ENCODE results near the gene ABCB9.
A peak's percentile ranks its signal among the peaks of the same experiment; 100 is the strongest.
"Not testable (repeated sequence)": the region's sequence is repeated elsewhere in the genome, so short reads cannot be mapped to it uniquely, and the experiment has no call there.

The ABCB9 gene

DNA sequence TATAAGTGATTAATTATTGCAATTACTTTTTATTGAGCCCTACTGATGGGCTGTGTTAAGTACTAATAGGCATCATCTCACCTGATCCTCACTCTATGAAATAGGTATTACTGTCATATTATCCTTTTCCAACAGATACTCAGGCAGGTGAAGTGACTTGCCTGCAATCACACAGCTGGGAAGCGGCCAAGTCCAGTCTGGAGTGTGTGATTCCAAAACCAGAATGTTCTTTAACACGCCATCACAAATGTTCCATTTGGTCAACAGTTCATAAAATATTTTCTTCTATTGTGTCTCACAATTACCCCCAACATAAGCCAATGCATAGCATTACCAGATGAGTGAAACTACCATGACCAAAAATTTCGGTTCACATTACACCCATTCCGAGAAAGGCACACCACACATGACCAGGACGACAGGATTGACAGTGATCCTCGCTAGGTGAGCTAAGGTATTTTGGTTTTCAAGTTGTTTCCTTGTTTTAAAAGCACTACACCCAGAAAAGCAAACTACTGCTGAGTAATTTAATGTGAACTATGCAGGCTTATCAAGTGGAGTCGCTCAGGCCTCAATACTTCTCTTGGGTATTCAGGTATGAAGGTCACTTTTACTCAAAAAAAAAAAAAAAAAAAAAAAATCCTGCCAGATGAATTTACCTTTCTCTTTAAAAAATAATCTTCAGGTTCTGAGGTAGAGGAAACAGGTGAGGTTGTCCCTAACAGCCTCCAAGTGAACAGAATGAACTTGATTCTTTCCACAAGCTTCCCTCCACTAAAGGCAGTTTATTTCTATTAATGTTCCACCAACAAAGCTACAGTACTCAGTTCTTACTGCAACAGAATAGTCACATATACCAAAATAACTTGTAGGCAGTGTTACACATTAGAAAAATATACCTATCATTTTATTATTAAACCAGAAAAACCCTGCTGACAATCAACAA is 72.8 kb downstream of the ABCB9 start:
- no peak for DNase-seq

DNA sequence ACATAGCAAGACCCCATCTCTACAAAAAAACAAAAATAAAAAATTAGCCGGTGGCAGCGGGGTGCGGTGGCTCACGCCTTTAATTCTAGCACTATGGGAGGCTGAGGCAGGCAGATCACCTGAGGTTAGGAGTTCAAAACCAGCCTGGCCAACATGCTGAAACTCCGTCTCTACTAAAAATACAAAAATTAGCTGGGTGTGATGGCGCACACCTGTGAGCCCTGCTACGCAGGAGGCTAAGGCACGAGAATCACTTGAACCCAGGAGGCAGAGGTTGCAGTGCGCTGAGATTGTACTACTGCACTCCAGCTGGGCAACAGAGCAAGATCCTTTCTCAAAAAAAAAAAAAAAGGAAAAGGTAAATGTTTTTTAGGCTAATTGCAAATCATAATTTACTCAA is 73.5 kb downstream of the ABCB9 start:
- DNase-seq, result not testable (repeated sequence)

DNA sequence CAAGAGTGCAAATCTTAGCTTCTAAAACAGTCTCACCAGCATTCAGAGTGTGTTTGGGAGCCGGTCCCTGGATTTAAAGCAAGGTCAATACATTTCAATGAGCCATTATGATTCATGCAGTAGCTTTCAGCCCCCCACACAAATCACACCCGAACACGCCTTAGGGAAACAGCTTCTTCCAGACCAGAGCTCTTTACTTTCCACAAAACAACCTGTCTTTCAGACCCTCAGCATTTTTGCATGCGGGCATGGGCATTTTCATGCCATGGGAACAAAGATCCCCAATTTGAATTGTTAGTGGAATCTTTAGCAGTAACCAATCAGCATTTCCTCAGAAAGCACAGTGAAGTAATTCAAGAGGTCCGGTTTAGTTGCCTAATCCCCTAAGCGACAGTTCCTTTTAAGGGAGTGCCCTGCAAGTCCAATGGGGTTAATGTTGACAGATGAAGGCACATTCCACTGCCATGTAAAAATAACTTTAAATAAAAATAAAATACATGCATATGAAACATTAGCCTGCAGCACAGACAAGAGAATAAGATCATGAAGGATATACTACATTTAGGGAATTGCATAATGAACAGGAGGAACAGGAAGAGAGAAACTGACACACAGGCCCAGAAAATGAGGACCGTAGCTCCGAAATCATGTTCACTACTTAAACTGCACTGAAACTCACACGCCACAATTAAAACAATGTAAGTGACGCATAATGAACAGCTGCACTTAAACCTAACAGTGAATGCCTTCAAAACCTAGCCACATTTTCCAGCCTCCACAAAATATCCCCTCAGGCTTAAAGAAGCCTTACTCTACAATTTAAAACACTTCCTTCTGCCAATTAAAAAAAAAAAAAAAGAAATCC is 74.4 kb downstream of the ABCB9 start:
- DNase-seq, result peak; percentile 20

DNA sequence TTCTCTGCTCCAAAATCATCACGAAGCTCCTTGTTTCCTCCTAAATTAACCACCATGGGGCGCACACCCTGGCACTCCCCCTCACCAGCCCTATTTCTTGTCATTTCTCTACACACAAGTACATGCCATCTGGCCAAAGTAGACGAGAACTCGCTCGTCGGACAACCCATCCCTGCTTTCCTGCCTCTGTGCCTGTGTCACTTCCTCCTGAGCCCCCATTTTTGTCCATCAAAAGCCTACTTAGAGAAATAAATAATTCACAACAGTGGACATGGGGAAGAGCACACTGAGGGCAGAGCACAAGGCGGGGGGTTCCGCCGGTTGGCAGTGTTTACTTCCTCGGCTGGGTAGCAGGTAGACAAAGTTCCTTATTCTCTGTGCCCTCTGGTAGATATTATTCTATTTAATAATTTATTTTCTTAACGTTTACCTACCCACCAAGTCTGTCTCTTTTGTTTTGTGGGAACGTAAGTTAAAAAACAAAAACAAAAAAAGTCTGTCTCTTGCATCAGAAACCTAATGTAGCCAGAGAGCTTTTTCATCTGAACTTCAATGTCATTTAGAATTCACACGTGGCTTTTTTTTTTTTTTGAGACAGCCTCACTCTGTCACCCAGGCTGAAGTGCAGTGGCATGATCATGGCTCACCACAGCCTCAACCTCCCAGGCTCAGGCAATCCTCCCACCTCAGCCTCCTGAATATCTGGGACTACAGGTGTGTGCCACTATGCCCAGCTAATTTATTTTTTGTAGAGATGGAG is 76.3 kb downstream of the ABCB9 start:
- DNase-seq, result no peak

DNA sequence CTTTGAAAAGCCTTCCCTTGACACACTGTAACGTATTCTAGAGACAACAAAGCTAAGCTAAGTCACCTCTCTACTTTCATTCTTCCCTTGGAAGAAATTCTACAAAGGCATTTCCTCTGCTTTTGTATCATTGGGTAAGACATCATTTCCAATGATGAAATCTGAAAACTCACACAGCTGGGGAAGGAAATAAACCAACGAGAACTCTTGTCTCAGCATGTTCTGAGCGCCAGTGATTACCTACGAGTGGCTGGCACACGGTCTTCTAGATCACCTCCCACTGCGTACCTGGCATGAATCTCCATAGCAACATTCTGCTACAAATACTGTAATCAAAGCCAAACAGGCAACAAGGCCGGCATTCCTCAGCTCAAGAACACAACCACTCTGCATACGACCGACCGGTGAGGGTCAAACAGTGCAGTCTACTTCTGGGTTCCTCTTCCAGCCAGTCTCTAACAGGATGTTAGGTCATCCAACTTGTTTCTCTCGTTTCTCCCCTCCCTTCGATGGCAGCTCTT is 78.0 kb downstream of the ABCB9 start:
- DNase-seq, result no peak

DNA sequence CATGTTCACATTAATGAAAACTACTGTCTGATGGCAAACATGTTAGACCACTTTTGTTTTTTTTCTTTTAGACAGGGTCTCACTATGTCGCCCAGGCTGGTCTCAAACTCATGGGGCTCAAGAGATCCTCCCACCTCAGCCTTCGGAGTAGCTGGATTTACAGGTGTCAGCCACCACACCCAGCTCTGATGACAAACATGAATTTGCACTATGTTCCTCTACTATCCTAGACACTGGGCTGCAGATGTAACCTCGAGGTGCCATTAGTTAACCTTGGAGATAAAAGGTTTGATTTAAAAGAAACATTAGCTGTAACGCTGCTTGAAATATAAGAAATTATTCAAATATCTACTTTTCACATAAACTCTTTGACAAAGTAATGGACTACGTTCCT is 78.4 kb downstream of the ABCB9 start:
- no peak for DNase-seq

DNA sequence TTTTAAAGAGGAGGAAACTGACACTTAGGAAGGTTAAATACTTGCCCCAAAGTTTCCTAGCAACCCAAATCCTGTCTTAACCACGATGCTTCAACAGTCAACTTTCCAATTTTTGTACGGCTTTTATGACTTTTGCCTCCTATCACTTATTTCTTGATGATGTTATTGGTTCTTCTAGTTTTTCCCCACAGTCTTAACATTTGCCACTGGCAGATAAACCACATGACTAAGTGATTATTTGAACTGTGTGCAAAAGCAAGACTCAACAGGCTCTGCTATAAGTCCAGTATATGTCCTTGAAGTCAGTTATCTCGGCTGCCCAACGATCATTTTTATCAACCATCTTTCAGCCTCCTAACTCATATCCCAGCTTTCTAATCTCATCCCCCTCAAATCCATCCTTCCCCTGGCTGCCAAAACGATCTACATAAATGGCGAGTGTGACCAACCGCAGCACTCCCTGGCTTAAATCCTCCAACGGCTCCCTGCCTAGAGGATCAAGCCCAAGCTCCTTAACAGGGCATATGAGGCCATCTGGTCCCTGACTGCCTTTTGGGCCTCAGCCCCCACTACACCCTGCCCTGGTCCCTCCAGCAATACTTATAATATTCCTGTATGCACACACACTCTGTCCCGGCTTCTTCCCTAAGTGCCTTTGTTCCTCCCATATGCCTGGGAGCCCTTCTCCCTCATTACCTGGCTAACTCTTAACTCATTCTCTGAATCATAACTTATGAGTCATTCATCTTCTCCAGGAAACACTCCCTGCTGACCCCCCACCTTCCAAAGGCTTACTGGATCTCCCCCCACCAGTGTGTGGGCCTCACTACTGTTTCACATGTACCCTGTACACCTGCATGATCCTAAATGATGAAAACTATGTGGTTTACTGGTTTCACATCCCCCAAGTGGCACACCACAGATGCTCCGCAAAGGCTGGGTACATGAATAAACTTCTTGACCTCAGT is 79.1 kb downstream of the ABCB9 start:
- peak; percentile 34 for DNase-seq

DNA sequence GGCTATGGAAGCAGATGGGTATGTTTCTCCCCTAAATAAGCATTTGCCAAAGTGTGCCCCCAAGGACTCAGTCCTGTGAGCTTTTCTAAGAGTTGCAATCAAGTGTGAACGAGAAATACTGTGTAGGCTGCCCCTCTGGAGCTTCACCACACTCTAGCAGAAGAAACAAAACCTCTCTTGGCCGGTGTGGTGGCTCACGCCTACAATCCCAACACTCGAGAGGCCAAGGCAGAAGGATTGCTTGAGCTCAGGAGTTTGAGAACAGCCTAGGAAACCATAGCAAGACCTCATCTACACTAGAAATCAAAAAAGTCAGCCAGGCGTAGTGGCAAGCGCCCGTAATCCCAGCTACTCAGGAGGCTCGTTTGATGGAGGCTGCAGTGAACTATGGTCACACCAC is 80.1 kb downstream of the ABCB9 start:
- DNase-seq, result no peak

DNA sequence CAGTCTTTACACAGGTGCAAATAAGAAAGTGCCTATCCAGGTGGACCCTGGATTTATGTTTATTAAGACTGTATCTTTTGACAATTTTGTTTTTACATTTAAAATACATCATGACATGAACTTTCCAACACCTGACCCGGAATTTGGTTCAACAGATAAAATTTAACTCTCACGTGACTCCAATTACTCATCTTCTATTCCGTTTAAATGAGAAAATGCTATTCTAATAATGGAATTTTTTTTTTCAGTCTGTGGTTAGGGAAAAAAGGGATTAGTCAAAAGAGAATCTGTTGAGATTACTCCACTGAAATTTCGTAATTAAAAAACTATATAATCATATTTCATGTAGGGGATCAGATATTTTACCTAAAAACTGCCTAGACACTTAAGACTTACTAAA is 81.4 kb downstream of the ABCB9 start:
- no peak for DNase-seq

DNA sequence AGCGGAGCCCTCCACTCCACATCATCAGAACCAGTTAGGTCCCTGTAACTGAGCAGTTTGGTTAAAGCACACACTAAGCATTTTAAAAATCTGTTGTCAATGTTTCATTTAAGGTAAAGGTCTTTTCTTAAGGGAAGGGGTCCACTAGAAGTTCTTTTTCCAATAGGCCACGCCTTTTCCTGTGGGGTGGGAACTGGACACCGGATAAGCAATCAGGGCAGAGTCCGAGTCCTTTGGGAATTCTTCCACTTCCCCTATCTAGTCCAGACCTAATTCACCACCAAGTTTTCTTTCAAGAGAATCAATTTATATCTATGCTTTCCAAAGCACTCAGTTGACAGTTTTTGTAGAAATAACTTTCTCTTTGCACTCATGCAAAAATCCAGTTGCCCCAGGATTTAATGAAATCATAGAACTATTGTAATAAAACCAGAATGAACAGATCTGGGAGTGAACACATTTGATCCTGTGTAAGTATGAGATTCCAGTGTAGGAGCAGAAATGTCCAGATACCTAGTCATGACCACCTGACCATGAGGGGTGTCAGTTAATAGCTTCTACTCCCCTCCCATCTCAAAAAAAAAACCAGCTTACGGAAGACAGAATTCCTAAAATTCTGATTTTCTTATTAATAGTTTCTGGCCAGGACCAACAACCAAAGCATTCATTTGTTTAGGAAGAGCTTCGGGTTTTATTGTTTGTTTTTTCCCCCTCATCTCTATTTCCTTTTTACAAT is 82.0 kb downstream of the ABCB9 start:
- no peak for DNase-seq

DNA sequence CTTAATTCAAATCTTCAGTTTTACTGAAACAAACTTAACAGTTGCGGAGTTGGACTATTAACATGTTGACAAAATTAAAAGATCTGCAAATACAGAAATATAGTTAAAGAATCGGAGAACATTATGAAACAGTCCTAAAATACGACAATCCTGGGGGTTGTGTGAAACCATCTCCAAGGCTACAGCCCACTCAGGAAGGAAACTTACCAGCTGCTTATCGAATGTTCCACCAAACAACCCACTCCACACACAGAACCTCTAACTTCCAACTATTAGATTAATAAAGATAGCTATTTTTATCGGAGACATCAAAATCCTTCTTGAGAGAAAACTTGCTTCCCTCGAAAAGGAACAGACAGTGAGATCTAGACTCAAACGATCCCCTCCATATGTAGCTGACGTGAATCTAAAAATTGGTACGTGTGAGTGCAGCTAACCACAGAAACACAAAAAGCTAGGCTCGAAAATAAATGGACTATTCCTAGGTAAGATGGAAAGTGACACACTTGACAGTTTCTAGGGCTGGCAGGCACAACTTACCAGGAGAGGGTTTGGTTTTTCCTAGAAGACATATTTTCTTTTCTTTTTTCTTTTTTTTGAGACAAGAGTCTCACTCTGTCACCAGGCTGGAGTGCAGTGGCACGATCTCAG is 83.2 kb downstream of the ABCB9 start:
- no peak for DNase-seq

DNA sequence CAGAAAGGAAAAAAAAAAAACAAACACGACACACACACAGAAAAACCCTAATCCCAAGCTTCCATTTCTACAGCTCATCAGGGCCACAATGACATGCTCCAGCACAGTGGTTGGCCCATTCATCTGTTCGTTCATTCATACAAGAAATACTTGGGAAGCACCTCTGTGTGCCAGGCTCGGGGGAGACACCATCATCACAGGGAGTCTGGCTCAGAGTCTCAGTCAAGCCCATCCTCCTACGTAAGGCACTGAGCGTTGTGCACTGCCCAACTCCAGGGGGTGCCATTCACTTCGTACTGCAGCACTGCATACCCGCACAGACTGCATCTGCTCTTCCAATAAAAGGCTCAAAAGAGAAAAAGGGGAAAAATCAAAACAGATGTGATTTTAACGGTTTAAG is 85.6 kb downstream of the ABCB9 start:
- DNase-seq, result peak; percentile 54

DNA sequence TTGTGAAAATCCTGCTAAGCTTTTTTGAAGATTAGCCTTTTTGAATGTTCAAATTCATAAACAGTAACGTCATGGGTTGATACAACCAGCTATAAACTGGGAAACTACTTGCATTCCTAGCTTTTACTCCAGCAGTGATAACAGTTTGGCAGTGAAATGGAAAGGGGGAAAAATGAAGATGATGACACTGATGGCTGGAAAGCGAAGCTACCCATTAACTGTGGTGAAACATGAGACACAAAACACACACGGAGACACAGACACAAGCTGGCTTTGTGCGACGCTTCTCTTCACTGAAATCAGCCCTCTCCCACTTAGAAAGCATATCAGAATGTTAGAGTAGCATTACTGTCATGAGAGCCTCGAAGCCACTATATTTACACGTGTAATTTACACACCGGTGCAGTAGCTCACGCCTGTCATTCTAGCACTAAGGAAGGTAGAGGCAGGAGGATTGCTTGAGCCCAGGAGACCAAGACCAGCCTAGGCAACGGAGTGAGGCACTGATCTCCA is 86.1 kb downstream of the ABCB9 start:
- peak; percentile 39 for DNase-seq
